ENCODE data around the gene MLLT1.

- TF ChIP-seq TAF1 (IDR thresholded peaks at IDR 0.05; ENCODE audit: borderline replicate concordance, insufficient read depth, low read length) (no peak), SIN3A (IDR thresholded peaks at IDR 0.05; ENCODE audit: borderline replicate concordance, insufficient read depth, low read length) (no peak), POLR2AphosphoS5 (IDR thresholded peaks at IDR 0.05; ENCODE audit: low read depth, low read length) (no peak), FOXP2 (optimal IDR thresholded peaks at IDR 0.05; ENCODE audit: borderline replicate concordance, extremely low read depth, extremely low read length, insufficient read depth) (no peak)
Observed at GRCh38 chr19:6260376-6260775, 19.4 kb downstream of the MLLT1 start.
